Putamen (tissue), 1 donor: ENCODE measurements around the gene ZNF653.

ENCODE experiments used
- DNase-seq: peaks from one replicate; pipeline ENCODE4 v3.0.0-alpha.2; 2016; ENCODE audit warnings: low spot score

Gene ZNF653

GRCh38 chr19:11505504-11506100 lies at the start of gene ZNF653:
Gene ZNF653 (minus strand): TSS chr19:11505839. CDS start chr19:11505786, 53 bp downstream.
- peak; percentile 92 for DNase-seq

GRCh38 chr19:11555246-11555645 lies 49.6 kb upstream of the ZNF653 start:
- peak; percentile 24 for DNase-seq

GRCh38 chr19:11554160-11554559 lies 48.5 kb upstream of the ZNF653 start:
- DNase-seq = no peak

- no peak for DNase-seq
Observed at GRCh38 chr19:11552666-11553372, 47.2 kb upstream of the ZNF653 start.

GRCh38 chr19:11551603-11552235 lies 46.1 kb upstream of the ZNF653 start:
- no peak for DNase-seq

- DNase-seq = no peak
Observed at GRCh38 chr19:11550265-11550664, 44.6 kb upstream of the ZNF653 start.

GRCh38 chr19:11549386-11549953 lies 43.8 kb upstream of the ZNF653 start:
- no peak for DNase-seq

GRCh38 chr19:11547929-11548700 lies 42.5 kb upstream of the ZNF653 start:
- DNase-seq = no peak

GRCh38 chr19:11541238-11541637 lies 35.6 kb upstream of the ZNF653 start:
- no peak for DNase-seq

- DNase-seq = no peak
Observed at GRCh38 chr19:11540645-11541044, 35.0 kb upstream of the ZNF653 start.

- no peak for DNase-seq
Observed at GRCh38 chr19:11539495-11540365, 34.1 kb upstream of the ZNF653 start.

GRCh38 chr19:11538232-11539036 lies 32.8 kb upstream of the ZNF653 start, which contains the start of gene CNN1:
Gene CNN1 (plus strand): TSS chr19:11538851. CDS start chr19:11538928, 77 bp downstream.
- DNase-seq = no peak

- peak; percentile 79 for DNase-seq
Observed at GRCh38 chr19:11535792-11536595, 30.4 kb upstream of the ZNF653 start.

GRCh38 chr19:11534948-11535347 lies 29.3 kb upstream of the ZNF653 start:
- DNase-seq = no peak

GRCh38 chr19:11534538-11534937 lies 28.9 kb upstream of the ZNF653 start:
- DNase-seq = no peak

GRCh38 chr19:11530432-11530831 lies 24.8 kb upstream of the ZNF653 start:
- peak; percentile 93 for DNase-seq

- DNase-seq = peak; percentile 98
Observed at GRCh38 chr19:11528551-11529341, 23.1 kb upstream of the ZNF653 start, which contains the start of gene ECSIT. Gene ECSIT (minus strand): TSS chr19:11529134. CDS start chr19:11519170, 9,964 bp downstream.

GRCh38 chr19:11519138-11519537 lies 13.5 kb upstream of the ZNF653 start:
- DNase-seq = no peak
